ENCODE measurements around the gene PRPF19.

Gene PRPF19

DNA sequence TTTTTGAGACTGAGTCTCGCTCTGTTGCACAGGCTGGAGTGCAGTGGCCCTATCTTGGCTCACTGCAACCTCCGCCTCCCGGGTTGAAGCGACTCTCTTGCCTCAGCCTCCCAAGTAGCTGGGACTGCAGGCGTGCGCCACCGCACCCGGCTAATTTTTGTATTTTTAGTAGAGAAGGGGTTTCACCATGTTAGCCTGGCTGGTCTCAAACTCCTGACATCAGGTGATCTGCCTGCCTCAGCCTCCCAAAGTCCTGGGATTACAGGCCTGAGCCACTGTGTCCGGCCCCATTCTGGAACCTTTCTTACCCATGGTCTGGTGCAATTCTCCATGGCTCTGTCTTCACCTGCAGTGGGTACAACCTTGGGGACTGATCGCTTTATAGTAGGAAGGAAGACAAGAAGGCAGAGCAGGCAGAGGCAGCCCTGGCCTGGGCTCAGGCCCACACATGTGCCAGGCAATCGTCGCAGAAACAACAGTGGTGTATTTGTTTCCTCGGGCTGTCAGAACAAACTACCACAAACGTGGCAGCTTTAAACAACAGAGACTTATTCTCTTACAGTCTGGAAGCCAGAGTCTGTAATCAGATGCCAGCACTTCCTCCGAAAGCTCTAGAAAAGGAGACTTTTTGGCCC is 46.7 kb downstream of the PRPF19 start:
- Histone ChIP-seq H3K27ac (ENCODE audit: low read depth, low read length) (no peak overlapping the region), H3K9me2 (replicated peaks; ENCODE audit: control insufficient read depth, low read length) (no peaks in the 10 kb centered on the region), H4K20me1 (ENCODE audit: control insufficient read depth, insufficient read depth, low read depth, low read length) (no peaks in the 10 kb centered on the region), H3K4me2 (ENCODE audit: low read length) (no peak overlapping the region), H3K79me2 (ENCODE audit: control insufficient read depth, low read length) (no peaks in the 10 kb centered on the region), H3K4me3 (ENCODE audit: low read length) (no peak overlapping the region), H3K9me3 (ENCODE audit: control insufficient read depth, insufficient read depth, low read length) (no peaks in the 10 kb centered on the region), H3F3A (ENCODE audit: control insufficient read depth, insufficient read depth) (no peaks in the 10 kb centered on the region), H3K27me3 (ENCODE audit: control insufficient read depth, low read length) (no peaks in the 10 kb centered on the region; the same call in 1 of the 2 replicates), H3K4me1 (ENCODE audit: control insufficient read depth, low read length) (peaks cover 13% of the 10 kb centered on the region), H3K36me3 (ENCODE audit: control insufficient read depth, low read length) (no peaks in the 10 kb centered on the region)
- TF ChIP-seq EZH2phosphoT487 (IDR thresholded peaks at IDR 0.05; ENCODE audit: borderline replicate concordance, low read length) (no peak), CTCF (IDR thresholded peaks at IDR 0.05; ENCODE audit: low read depth, low read length, poor library complexity, severe bottlenecking) (no peak)

DNA sequence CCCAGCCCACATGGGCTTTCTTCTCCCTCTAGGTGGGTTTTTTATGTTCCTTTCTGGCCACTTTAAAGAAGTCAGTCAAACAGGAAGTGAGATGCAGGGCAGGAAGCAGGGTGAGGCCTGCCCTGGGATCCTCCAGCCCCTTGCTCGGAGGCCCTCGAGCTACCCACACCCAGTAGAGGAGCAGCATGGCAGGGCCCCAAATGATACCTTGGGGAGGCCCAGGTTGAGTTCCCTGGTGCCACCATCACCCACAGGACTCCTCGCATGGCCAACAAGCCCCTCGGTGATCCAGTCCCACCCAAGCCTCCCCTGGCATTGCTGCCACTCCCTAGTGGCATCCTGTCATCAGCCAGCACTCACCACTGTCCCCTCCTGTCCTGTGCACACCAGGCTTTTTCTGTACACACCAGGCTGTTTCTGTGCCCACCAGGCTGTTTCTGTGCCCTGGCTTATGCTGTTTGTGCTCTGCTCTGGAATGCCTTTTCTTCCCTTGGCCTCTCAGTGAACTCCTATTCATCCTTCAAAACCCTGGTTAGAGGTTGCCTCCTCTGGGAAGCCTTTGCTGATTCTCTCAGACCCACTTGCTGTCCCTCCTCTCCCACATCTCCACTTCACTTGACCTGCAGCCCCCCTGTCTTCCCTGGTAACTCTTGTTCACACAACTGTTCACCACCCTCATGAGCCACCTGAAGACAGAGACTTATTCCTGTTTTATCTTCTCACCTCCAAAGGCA is 47.5 kb downstream of the PRPF19 start:
- H3K9me3 ChIP-seq (ENCODE audit: control insufficient read depth, insufficient read depth, low read length), result no peaks in the 10 kb centered on the region
- H4K20me1 ChIP-seq (ENCODE audit: control insufficient read depth, insufficient read depth, low read depth, low read length), result no peaks in the 10 kb centered on the region
- no peaks in the 10 kb centered on the region; the same call in 1 of the 2 replicates for H3K27me3 ChIP-seq (ENCODE audit: control insufficient read depth, low read length)
- no peaks in the 10 kb centered on the region for H3F3A ChIP-seq (ENCODE audit: control insufficient read depth, insufficient read depth)
- H3K27ac ChIP-seq (ENCODE audit: low read depth, low read length), result no peak overlapping the region
- no peaks in the 10 kb centered on the region for H3K9me2 ChIP-seq (replicated peaks; ENCODE audit: control insufficient read depth, low read length)
- H3K79me2 ChIP-seq (ENCODE audit: control insufficient read depth, low read length), result no peaks in the 10 kb centered on the region
- H3K4me2 ChIP-seq (ENCODE audit: low read length), result peak overlapping the region; percentile 5; the same call in 1 of the 2 replicates
- peaks cover 13% of the 10 kb centered on the region for H3K4me1 ChIP-seq (ENCODE audit: control insufficient read depth, low read length)
- H3K4me3 ChIP-seq (ENCODE audit: low read length), result no peak overlapping the region
- no peak for TF ChIP-seq EZH2phosphoT487 (IDR thresholded peaks at IDR 0.05; ENCODE audit: borderline replicate concordance, low read length)
- no peak for TF ChIP-seq CTCF (IDR thresholded peaks at IDR 0.05; ENCODE audit: low read depth, low read length, poor library complexity, severe bottlenecking)
- H3K36me3 ChIP-seq (ENCODE audit: control insufficient read depth, low read length), result no peaks in the 10 kb centered on the region

DNA sequence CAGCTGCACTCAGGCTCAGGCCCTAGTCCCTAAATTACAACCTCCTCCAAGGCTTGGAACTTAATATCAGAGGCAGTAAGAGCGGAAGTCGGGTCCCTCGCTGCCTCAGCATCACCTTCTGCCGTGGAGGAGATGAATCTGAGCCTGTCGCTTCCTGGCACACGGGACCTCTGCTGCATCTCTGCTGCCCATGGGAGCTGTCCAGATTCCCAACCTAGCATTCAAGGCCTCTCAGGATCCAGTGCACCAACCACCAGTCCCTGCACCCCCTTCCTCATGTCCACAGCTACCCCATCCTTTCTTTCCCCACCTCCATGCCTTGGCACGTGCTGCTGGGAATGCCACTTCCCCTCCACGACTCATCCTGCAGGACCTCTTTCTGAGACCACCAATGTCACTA is 48.1 kb downstream of the PRPF19 start:
- Histone ChIP-seq H3K27me3 (ENCODE audit: control insufficient read depth, low read length) (no peaks in the 10 kb centered on the region; the same call in 1 of the 2 replicates), H3K4me2 (ENCODE audit: low read length) (peak overlapping the region; percentile 5; the same call in 1 of the 2 replicates), H3K27ac (ENCODE audit: low read depth, low read length) (no peak overlapping the region)

More for the DNA sequence above, 48.1 kb downstream of the PRPF19 start:
- no peaks in the 10 kb centered on the region for H3K79me2 ChIP-seq (ENCODE audit: control insufficient read depth, low read length)
- H3K9me3 ChIP-seq (ENCODE audit: control insufficient read depth, insufficient read depth, low read length), result no peaks in the 10 kb centered on the region
- peaks cover 2% of the 10 kb centered on the region; the same call in 1 of the 2 replicates for H3K36me3 ChIP-seq (ENCODE audit: control insufficient read depth, low read length)
- H3F3A ChIP-seq (ENCODE audit: control insufficient read depth, insufficient read depth), result no peaks in the 10 kb centered on the region
- no peaks in the 10 kb centered on the region for H4K20me1 ChIP-seq (ENCODE audit: control insufficient read depth, insufficient read depth, low read depth, low read length)
- no peaks in the 10 kb centered on the region for H3K9me2 ChIP-seq (replicated peaks; ENCODE audit: control insufficient read depth, low read length)
- peaks cover 13% of the 10 kb centered on the region for H3K4me1 ChIP-seq (ENCODE audit: control insufficient read depth, low read length)
- 0 out of 2 replicates have a peak overlapping the region, but pooled peaks have one; percentile 2 for H3K4me3 ChIP-seq (ENCODE audit: low read length)
- no peak for TF ChIP-seq CTCF (IDR thresholded peaks at IDR 0.05; ENCODE audit: low read depth, low read length, poor library complexity, severe bottlenecking)
- no peak for TF ChIP-seq EZH2phosphoT487 (IDR thresholded peaks at IDR 0.05; ENCODE audit: borderline replicate concordance, low read length)
